Upper lobe of right lung (tissue), 1 donor: Measurements from ENCODE around the gene CATSPERD. TPM values are rescaled to one million over a fixed set of nuclear protein-coding genes. Genes with fewer than 3 reads are reported as not detected.

ENCODE experiments used
- ATAC-seq: fragments of 200-7000 bp; cut with Tn5 transposase; one replicate; pipeline ENCODE4 v1.9.1; 2020; ENCODE audit warnings: mild to moderate bottlenecking, moderate library complexity
- DNase-seq: peaks from one replicate; pipeline ENCODE4 v3.0.0-alpha.2; 2020
- H3K27ac ChIP-seq: fragments of 200-600 bp; one replicate; pipeline ENCODE4 v1.8.0; 2022
- H3K27me3 ChIP-seq: fragments of 200-600 bp; one replicate; pipeline ENCODE4 v1.8.0; 2022; ENCODE audit warnings: mild to moderate bottlenecking
- H3K36me3 ChIP-seq: fragments of 200-600 bp; one replicate; pipeline ENCODE4 v1.8.0; 2022
- H3K4me1 ChIP-seq: fragments of 200-600 bp; one replicate; pipeline ENCODE4 v1.8.0; 2022
- H3K4me3 ChIP-seq: fragments of 200-600 bp; one replicate; pipeline ENCODE4 v1.8.0; 2022; ENCODE audit warnings: mild to moderate bottlenecking
- H3K9me3 ChIP-seq: fragments of 200-600 bp; one replicate; pipeline ENCODE4 v1.8.0; 2022
- intact Hi-C: fragments of 100-400 bp; cut with DNase I; formaldehyde crosslinking; loops from one replicate; pipeline ENCODE4 v1.11.0; 2022
- total RNA-seq: library from RNA; stranded (reverse); fragmentation: NEBNext Ultra II Directional; extraction: Animal tissue kit (Norgen Biotek cat#: 25700); gene quantifications from one replicate; pipeline ENCODE4 v1.2.1, GENCODE V29; 2021
- TF ChIP-seq, protein P1 (sequence below): fragments of 200-600 bp; IDR thresholded peaks from one replicate; pipeline ENCODE4 v1.8.0; 2022; ENCODE audit warnings: antibody characterized with exemption
- donor health status: DM: no; HTN: yes; CAD: no; lungs with severe emphysema.

CATSPERD gene
- total RNA-seq, 1 donor from 2014 or later, result not detected

DNA sequence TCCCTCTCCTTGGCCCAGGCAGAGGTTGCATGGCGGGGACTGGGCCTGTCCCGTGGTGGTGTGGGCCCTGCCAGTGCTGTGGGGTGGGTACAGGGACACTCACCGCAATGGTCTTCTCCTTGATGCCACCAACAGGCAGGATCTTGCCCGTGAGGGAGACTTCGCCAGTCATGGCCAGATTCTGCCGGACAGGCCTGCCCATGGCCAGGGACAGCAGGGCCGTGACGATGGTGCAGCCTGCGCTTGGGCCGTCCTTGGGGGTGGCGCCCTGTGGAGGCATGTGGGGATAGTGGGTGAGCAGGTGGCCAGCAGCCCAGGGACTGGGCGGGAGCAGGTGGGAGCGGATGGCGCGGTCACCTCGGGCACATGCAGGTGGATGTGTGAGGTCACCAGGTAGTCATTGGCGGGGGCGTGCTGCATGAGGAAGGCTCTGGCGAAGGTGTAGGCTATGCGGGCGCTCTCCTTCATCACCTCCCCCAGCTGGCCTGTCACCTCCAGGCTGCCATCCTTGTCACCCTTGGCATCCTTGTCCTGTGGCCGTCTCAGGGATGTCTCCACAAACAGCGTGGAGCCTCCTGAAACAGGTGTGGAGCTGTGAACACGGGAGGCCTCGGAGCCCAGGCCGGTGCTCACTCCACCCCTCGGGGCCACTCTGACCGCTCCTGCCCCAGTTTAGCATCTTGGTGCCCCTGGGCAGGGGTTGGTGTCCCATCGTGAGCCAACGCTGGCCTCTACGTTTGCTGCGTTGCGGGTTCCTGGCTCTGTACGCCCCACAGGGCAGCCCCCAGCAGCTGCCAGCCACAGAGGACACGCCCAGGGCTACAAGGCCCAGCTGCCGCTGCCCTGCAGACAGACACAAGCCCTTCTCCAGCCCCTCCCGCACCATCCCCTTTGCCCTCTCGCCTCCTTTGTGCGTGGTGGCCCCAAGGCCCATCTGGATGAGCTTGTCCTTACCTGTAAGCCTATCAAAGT is 27.0 kb upstream of the CATSPERD start:
- TF ChIP-seq, protein P1, sequence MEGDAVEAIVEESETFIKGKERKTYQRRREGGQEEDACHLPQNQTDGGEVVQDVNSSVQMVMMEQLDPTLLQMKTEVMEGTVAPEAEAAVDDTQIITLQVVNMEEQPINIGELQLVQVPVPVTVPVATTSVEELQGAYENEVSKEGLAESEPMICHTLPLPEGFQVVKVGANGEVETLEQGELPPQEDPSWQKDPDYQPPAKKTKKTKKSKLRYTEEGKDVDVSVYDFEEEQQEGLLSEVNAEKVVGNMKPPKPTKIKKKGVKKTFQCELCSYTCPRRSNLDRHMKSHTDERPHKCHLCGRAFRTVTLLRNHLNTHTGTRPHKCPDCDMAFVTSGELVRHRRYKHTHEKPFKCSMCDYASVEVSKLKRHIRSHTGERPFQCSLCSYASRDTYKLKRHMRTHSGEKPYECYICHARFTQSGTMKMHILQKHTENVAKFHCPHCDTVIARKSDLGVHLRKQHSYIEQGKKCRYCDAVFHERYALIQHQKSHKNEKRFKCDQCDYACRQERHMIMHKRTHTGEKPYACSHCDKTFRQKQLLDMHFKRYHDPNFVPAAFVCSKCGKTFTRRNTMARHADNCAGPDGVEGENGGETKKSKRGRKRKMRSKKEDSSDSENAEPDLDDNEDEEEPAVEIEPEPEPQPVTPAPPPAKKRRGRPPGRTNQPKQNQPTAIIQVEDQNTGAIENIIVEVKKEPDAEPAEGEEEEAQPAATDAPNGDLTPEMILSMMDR, result no peak
- no peak overlapping the region for H3K4me3 ChIP-seq
- ATAC-seq (no peak), DNase-seq (peak; percentile 67)
- H3K4me1 ChIP-seq, result peaks cover 9% of the 10 kb centered on the region
- intact Hi-C loops, result no loop called here
- H3K27me3 ChIP-seq, result no peaks in the 10 kb centered on the region
- H3K27ac ChIP-seq, result no peak overlapping the region
- H3K36me3 ChIP-seq, result peaks cover 62% of the 10 kb centered on the region
- H3K9me3 ChIP-seq, result no peaks in the 10 kb centered on the region

DNA sequence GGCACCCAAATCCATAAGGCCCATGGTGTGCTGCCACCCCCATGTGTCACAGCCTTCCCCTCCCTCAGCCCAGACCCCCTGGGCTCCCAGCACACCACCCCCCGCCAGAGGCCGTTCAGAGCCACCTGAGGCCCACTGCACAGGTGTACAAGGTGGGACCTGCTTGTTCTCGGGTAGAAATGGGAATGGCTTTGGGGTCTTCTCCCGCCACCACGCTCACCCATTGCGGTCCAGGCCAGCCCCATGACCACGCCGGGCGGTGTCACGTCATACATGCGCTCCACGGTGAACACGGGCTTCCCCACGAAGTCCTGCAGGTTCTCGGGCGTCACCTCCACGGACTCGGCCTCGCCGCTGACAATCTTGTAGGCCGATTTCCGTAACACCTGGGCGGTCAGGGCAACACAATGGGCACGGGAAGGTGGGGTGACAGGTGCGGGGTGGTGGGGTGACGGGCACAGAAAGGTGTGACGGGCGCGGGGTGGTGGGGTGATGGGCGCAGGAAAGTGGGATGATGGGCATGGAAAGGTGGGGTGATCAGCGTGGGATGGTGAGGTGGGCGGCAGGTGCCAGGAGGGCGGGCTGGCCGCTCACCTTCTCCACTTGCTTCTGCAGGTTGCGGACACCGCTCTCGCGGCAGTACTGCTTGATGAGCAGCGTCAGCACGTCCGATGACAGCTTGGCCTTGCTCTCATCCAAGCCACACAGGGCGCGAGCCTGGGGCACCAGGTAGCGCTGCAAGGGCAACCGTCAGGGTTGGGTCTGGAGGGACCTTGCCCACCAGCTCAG is 26.1 kb upstream of the CATSPERD start:
- peaks cover 71% of the 10 kb centered on the region for H3K36me3 ChIP-seq
- TF ChIP-seq, protein P1, result no peak
- intact Hi-C loops, result no loop called here

DNA sequence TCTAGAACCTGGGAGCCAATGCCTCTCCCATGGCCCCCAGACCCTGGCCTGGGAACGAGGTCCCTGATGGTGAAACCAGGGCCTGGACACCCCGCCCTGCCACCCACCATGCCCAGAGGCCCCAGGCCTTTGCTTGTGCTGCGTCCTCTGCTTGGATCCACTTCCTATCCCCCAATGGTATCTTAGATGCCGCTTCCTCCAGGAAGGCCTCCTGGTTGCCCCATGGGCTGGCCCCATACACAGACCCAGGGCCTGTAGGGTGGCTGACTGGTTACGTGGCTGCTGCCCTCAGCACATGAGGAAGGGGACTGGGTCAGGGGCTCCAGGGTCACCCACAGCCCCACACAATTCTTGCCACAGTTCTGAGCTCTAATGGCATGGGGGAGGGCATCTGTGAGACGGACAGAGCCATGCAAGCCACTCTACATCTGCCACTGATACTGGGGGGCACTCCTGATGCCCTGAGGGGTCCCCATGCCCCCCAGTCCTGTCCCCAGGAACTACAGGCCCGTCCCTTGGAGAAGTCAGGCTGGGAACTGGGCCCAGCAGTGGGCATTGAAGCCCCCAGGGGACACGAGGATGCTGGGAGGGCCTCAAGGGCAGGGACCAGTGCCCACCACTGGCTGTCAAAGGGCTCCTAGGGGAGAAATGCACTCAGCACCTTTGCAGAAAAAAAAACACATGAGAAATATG is 25.3 kb upstream of the CATSPERD start:
- Histone ChIP-seq H3K36me3 (peaks cover 78% of the 10 kb centered on the region), H3K4me3 (no peak overlapping the region), H3K27ac (no peak overlapping the region), H3K27me3 (no peaks in the 10 kb centered on the region), H3K4me1 (peaks cover 9% of the 10 kb centered on the region), H3K9me3 (no peaks in the 10 kb centered on the region)
- intact Hi-C loops, result no loop called here
- TF ChIP-seq, protein P1, result no peak
- no peak for ATAC-seq
- DNase-seq, result no peak

More for the DNA sequence above, 26.1 kb upstream of the CATSPERD start:
- Histone ChIP-seq H3K27ac (no peak overlapping the region), H3K4me1 (peaks cover 9% of the 10 kb centered on the region), H3K27me3 (no peaks in the 10 kb centered on the region), H3K9me3 (no peaks in the 10 kb centered on the region), H3K4me3 (no peak overlapping the region)
- no peak for DNase-seq
- ATAC-seq, result no peak

DNA sequence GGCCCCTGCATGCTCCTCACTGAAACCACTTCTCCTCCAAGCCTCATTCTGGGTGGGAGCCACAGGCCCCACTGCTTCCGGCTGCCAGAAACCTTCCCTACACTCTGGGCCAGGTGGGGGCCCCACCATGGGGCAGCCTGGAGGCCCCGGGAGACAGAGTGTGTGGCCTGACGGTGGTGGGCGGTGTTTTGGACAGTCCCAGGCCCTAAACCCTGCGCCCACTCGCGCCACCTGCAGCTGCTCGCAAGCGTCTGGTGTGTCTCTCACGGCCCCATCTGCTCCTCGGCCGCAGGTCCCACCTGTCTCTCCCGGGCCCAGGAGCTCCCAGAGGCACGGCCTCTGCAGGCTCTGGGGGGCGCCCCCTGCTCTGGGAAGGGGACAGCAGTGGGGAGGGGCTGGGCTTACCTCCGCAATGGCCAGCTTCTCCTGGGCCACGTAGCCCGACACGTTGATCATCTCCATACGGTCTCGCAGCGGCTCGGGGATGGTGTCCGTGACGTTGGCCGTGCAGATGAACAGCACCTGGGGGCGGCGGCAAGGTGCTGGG is 24.7 kb upstream of the CATSPERD start:
- Histone ChIP-seq H3K27ac (no peak overlapping the region), H3K36me3 (peaks cover 84% of the 10 kb centered on the region)

More for the DNA sequence above, 24.7 kb upstream of the CATSPERD start:
- DNase-seq (no peak), ATAC-seq (no peak)
- H3K4me3 ChIP-seq, result no peak overlapping the region
- intact Hi-C loops, result no loop called here
- peaks cover 9% of the 10 kb centered on the region for H3K4me1 ChIP-seq
- no peaks in the 10 kb centered on the region for H3K27me3 ChIP-seq
- H3K9me3 ChIP-seq, result no peaks in the 10 kb centered on the region
- TF ChIP-seq, protein P1, result no peak
